ENCODE results near the gene AEN.

AEN gene

GRCh38 chr15:88624156-88624970 lies 3.2 kb downstream of the AEN start:
- Histone ChIP-seq H3K4me1 (ENCODE audit: insufficient read depth, poor library complexity, severe bottlenecking) (peaks cover 35% of the 10 kb centered on the region), H3K9me3 (ENCODE audit: severe bottlenecking) (no peaks in the 10 kb centered on the region), H3K27ac (ENCODE audit: poor library complexity, severe bottlenecking) (peak overlapping the region; percentile 90), H3K36me3 (ENCODE audit: low read depth) (peaks cover 59% of the 10 kb centered on the region), H3K27me3 (ENCODE audit: insufficient read depth, poor library complexity, severe bottlenecking) (no peaks in the 10 kb centered on the region), H3K4me3 (ENCODE audit: severe bottlenecking) (no peak overlapping the region)
- TF ChIP-seq, protein P1, sequence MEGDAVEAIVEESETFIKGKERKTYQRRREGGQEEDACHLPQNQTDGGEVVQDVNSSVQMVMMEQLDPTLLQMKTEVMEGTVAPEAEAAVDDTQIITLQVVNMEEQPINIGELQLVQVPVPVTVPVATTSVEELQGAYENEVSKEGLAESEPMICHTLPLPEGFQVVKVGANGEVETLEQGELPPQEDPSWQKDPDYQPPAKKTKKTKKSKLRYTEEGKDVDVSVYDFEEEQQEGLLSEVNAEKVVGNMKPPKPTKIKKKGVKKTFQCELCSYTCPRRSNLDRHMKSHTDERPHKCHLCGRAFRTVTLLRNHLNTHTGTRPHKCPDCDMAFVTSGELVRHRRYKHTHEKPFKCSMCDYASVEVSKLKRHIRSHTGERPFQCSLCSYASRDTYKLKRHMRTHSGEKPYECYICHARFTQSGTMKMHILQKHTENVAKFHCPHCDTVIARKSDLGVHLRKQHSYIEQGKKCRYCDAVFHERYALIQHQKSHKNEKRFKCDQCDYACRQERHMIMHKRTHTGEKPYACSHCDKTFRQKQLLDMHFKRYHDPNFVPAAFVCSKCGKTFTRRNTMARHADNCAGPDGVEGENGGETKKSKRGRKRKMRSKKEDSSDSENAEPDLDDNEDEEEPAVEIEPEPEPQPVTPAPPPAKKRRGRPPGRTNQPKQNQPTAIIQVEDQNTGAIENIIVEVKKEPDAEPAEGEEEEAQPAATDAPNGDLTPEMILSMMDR (IDR thresholded peaks at IDR 0.05; ENCODE audit: poor library complexity, severe bottlenecking) = peak; percentile 70
- no peak for ATAC-seq (ENCODE audit: low read depth)
- DNase-seq (ENCODE audit: low spot score) = no peak

DNA sequence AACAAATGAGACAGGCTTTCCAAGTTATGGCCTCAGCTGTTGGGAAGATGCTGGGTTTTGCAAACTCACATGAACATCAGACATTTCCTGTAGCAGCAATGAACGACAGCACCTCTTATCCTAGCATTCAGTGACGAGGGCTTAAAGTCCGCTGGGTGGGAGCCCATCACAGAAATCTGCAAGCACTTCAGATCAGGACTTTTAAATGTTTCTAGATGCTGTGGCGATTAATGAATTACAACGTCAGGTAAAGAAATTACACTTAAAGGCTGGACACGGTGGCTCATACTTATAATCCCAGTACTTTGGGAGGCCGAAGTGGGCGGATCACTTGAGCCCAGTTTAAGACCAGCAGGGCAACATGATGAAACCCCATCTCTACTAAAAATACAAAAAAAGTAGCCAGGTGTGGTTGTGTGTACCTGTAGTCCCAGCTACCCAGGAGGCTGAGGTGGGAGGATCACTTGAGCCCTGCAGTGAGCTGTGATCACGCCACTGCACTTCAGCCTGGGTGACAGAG lies 3.9 kb downstream of the AEN start:
- Histone ChIP-seq H3K36me3 (ENCODE audit: low read depth) (peaks cover 66% of the 10 kb centered on the region), H3K9me3 (ENCODE audit: severe bottlenecking) (no peaks in the 10 kb centered on the region), H3K27me3 (ENCODE audit: insufficient read depth, poor library complexity, severe bottlenecking) (no peaks in the 10 kb centered on the region), H3K27ac (ENCODE audit: poor library complexity, severe bottlenecking) (peak overlapping the region; percentile 90), H3K4me3 (ENCODE audit: severe bottlenecking) (no peak overlapping the region), H3K4me1 (ENCODE audit: insufficient read depth, poor library complexity, severe bottlenecking) (peaks cover 42% of the 10 kb centered on the region)
- DNase-seq (ENCODE audit: low spot score) = no peak
- TF ChIP-seq, protein P1 (IDR thresholded peaks at IDR 0.05; ENCODE audit: poor library complexity, severe bottlenecking) = no peak
- no peak for ATAC-seq (ENCODE audit: low read depth)

GRCh38 chr15:88625943-88626741 lies 5.0 kb downstream of the AEN start:
- Histone ChIP-seq H3K36me3 (ENCODE audit: low read depth) (peaks cover 77% of the 10 kb centered on the region), H3K4me3 (ENCODE audit: severe bottlenecking) (no peak overlapping the region), H3K27ac (ENCODE audit: poor library complexity, severe bottlenecking) (no peak overlapping the region), H3K27me3 (ENCODE audit: insufficient read depth, poor library complexity, severe bottlenecking) (no peaks in the 10 kb centered on the region), H3K9me3 (ENCODE audit: severe bottlenecking) (no peaks in the 10 kb centered on the region), H3K4me1 (ENCODE audit: insufficient read depth, poor library complexity, severe bottlenecking) (peaks cover 49% of the 10 kb centered on the region)
- ATAC-seq (ENCODE audit: low read depth) (no peak), DNase-seq (ENCODE audit: low spot score) (no peak)
- TF ChIP-seq, protein P1 (IDR thresholded peaks at IDR 0.05; ENCODE audit: poor library complexity, severe bottlenecking) = no peak

DNA sequence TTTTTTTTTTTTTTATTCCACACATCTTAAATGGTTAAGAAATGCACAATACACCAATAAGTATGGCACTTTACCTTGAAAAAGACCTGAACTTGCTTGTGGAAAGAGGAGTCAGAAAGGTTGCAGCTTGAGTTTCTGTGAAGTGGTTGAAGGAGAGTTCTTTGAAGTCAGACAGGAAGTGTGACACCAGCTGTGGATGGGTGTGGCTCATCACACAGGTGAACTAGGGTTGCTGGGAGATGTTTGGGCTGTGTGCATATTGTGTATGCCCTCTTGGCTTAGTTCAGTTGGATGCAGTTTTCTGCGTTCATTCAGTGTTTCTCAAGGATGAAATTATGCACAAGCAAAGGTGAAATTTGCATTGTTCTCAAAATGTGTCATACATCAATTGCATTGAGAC lies 6.3 kb downstream of the AEN start:
- Histone ChIP-seq H3K4me3 (ENCODE audit: severe bottlenecking) (no peak overlapping the region), H3K9me3 (ENCODE audit: severe bottlenecking) (no peaks in the 10 kb centered on the region), H3K4me1 (ENCODE audit: insufficient read depth, poor library complexity, severe bottlenecking) (peaks cover 49% of the 10 kb centered on the region), H3K36me3 (ENCODE audit: low read depth) (peaks cover 88% of the 10 kb centered on the region), H3K27ac (ENCODE audit: poor library complexity, severe bottlenecking) (no peak overlapping the region), H3K27me3 (ENCODE audit: insufficient read depth, poor library complexity, severe bottlenecking) (no peaks in the 10 kb centered on the region)
- DNase-seq (ENCODE audit: low spot score) (no peak), ATAC-seq (ENCODE audit: low read depth) (no peak)
- TF ChIP-seq, protein P1 (IDR thresholded peaks at IDR 0.05; ENCODE audit: poor library complexity, severe bottlenecking) = no peak
